GM18907 (cell line): ENCODE measurements around the gene DNASE1.
"Not testable (repeated sequence)": the region's sequence is repeated elsewhere in the genome, so short reads cannot be mapped to it uniquely, and the experiment has no call there.

Experiments used
- ATAC-seq: cut with Tn5 transposase; IDR thresholded peaks from one replicate; pipeline ENCODE4 v1.9.1; 2021; ENCODE audit warnings: mild to moderate bottlenecking, moderate library complexity; ENCODE audit not compliant: unreplicated experiment

Gene DNASE1

DNA sequence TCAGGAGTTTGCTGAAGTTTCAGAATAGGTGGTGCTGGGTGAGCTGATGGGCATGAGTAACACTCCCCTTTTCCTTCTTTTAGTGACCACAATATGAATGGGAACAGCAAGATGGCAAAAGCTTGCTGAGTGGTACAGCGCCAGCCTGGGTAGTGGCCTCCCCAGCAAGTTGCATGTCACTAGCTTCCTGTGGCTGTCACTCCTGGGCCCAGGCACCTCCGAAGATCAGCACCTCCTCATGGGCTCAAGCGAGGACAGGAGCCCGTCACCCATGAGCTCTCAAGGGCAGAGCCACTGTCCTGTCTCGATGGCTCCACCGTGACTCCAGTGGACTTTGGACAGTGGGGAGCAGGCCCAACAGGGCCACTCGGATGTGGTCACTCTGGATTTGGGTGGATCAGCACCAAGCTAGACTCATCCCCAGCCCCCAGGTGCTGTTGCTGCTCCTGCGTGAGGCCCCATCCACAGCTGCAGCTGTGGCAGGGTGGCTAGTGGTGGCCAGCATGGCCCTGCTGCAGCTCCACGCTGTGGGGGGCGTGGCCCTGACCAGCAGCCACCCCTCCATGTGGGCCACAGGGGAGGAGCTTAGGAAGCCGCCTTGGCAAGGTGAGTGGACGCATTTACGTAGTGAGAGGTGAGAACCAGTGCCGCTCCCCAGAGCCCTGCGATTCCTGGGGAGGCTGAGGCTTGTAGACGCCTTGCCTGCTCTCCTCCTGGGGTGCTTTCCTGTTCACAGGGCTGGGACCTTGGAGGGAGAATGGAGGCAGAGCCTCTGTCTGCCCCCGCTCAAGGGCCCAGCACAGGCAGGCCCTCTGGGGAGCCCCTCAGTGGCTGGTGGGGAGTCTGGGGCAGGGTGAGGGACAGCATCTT lies 13.6 kb upstream of the DNASE1 start:
- ATAC-seq = no peak

DNA sequence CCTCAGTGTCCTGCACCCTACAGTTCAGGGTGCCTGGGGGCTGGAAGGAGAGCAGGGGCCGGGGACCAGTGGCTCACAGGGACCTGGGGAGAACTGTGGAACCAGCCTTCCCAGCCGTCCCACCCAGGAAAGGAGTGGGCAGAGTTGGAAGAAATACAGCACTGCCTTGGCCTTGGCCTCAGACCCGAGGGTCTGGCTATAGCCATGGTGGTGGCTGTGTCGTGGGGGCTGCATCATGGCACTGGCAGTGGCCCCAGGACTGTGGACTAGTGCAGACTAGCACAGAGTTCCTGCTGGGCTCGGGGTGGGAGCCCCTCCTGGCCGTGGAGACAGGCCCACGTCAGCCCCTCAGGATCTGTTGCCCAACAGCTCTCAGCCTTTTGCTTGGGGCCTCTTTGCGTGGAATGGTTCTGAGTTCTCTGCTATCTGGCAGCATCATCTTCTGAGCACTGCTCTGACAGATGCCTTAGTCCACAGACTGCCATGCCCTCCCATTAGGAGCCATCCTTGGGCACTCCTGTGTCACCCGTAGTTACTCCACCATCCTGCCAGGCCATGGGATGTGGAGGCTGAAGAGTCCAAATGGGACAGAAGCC lies 12.6 kb upstream of the DNASE1 start:
- ATAC-seq = no peak

DNA sequence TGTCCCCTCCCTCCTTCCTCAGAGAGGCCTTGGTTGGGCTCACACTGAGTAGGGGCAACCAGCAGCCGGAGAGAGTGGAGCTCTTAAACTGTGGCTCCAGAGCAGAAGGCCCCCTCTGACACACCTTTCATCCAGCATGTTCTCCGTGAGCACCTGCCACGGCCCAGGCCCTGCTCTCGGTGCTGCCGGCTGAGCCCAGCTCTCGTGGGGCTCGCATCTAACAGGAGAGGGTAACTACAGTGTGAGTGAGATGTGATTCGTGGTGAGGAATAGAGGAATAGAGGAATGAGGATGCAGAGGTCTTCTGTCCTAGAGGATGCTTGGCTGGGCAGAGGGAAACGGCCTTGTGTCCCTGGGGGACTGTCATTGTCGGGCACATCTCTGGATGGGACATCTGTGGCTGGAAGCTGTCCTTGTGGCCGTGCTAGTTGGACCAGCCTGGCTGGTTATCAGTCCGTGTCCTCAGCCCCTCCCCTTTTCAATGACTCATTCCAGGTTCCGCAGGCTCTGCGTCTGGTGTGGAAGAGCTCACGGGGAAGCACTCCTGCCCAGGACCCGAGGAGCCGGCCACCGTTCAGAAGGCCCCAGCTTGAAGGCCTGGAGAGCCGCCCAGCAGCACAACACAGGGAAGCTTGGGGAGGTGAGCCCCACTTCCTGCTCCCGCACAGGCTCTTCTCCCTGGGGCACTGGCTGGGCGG lies 11.9 kb upstream of the DNASE1 start:
- no peak for ATAC-seq

DNA sequence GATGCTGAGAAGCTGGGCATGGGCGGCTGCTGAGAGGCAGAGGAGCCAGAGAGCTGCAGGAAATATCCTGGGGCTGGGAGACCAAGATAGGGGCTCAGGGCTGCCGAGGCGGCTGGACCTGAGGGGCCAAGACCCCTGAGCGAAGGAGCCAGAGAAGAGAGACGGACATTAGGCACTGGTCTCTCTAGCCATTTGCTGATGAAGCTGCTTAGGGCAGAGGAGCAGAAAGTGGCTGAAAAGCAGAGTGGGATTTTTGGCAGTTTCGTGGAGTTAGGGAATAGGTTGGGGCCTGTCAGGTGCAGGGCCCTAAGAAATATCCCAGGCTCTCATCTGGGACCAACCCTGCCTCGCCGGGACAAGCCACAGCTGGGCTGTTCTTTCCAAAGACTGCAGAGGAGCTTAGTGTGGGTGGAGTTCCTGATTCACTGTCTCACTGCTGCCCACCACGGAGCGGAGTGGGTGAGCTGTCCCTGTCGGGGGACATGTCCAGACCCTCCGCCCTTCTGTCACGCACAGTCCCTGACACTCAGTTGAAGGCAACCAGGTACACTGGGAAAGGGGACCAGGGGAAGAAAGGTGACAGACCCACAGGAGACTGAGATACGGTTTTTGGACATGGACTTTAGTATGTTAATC lies 11.3 kb upstream of the DNASE1 start:
- no peak for ATAC-seq

DNA sequence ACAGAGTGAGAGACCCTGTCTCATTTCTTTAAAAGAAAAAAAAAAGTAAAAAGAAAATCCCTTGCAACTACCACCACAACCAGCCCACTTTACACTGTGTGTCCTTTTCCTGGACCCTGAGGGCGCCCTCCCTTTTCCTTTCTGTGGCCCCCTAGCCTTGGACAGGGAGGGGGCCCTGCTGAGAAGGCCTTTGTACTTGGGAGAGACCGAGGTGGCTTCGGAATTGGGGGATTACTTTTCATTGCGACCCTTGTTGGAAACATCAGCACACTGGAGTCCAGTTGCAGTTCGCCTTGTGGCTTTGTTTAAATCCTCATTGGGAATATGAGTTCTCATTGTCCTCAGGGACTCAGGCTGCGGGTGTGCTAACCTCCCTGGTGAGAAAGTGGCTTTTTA lies 9.4 kb upstream of the DNASE1 start:
- ATAC-seq = no peak

DNA sequence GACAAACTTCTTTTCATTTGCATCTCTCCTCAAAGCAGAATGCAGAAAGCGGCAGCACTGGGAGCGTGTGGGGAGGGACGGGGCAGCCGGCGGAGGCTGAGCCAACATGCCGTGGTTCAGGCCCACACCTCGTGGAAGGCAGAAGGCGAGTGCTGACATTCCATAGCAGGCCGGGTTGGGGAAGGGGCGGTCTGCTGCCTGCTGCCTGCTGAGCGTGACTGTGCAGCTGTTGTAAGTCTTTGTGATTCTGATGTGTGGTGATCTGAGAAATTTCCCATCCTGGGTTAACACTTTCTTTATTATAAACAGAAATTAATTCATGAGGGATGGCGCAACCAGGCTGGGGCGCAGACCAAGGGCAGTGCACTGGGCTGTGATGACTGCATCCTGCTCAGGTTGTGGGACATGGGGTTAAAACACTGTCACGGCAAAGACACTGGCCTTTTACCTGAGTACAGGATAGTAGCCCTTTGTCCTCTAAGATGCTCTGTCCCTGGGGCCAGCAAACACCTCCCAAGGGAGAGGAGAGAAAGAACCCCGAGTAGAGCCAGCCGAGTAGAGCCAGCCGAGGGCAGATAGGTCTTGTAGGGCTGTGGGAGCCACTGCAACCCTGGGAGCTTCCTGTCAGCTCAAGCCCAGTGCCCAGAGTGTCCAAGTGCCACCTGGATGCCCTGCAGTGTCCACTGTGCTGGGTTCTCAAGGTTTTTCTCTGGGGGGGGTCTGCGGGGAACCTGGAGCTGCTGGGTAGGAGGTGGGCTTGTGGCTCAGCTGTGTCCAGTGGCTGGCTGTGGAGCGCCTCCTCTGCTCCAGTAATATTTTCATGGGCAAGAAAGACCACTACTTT lies 8.8 kb upstream of the DNASE1 start:
- no peak for ATAC-seq

DNA sequence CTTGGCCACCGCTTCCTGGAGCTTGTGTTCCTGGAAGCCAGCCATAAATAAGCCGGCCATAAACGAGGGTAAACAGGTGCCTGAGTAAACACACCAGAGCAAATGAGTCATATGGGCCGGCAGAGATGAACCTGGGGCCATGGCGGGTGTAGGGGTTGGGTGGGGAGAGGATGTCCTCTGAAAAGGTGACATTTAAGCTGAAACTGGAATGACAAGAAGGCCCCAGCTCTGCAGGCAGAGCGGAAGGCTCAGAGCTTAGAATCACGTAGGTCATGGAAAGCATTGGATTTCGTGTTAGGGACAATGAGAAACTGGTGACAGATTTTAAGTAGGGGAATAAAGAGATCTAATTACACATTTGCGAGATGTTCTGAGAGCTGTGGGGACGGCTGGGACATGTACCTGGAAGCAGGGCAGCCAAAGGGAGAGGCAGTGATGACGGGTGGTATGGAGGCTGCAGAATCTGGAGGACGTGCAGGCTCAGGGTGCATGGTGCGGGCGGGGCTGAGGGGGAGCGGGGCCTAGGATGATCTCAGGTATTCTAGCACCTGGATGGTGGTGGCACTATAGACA lies 8.1 kb upstream of the DNASE1 start:
- ATAC-seq = no peak

DNA sequence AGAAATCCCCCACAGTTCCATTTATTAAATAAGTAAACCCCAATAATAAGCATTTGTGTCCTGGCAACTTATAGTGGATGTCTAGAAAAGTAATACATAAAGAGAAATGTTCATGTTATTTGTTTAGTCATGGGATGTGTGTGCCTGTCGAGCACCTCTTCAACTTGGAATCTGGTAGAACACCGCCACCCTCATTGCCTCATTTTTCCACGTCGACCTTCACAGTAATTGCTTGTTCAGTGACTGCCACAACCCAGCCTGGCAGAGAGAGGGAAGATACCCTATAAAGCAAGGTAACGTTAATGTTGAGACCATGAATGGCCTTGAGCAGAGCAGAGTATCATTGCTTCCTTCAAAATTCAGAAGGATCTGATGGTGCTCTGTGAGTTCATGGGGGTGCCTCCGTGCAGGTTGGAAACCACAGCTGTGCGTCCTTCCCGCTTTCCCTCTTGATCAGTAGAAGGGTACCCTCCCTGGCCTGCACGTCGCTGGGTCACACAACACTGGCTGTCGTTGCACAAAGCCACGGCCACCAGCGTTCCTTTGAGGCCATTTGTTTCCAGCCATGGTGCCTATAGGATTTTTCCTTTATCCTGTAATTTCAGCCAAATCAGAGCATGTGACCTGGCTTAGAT lies 3.7 kb upstream of the DNASE1 start:
- ATAC-seq = no peak

DNA sequence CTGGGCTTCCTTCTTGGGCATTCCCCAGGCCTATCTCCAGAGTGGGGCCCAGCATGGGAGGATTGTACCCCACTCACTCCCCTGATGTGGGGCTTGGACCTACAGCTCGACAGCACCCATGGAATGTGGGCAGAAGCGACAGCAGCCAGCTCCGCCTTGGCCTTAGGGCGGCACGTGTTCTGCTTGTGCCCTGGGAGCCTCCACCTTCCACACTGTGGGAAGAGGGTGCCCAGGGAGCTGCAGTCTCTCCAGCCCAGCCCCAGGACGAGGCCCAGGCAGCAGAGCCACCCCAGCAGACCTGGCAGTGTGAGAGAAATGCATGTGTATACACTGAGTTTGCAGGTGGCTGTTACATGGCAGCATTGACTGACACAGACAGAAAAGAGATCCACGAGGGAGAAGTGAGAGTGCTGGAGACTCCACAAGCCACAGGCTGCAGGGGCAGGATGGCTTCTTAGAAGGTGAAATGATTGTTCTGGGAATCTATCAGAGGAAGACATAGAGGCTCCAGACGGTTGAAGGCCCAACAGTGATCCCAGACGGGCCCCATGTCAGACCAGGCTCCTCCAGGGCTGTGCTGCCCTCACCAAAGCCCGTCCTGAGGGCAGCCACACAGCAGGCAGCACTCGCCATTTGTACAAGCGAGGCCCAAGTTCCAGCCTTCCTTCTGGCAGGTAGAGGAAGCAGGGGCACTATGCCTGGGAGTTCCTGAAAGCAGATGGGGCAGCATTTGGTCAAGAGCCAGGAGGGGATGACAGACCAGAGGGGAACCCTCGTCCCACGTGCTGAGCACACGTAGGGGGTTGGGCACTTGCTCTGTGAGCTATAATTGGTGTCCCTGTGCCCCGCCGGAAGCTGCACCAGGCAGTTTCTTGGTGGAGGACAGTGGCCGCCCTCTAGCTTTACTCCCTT lies 2.8 kb upstream of the DNASE1 start:
- no peak for ATAC-seq

DNA sequence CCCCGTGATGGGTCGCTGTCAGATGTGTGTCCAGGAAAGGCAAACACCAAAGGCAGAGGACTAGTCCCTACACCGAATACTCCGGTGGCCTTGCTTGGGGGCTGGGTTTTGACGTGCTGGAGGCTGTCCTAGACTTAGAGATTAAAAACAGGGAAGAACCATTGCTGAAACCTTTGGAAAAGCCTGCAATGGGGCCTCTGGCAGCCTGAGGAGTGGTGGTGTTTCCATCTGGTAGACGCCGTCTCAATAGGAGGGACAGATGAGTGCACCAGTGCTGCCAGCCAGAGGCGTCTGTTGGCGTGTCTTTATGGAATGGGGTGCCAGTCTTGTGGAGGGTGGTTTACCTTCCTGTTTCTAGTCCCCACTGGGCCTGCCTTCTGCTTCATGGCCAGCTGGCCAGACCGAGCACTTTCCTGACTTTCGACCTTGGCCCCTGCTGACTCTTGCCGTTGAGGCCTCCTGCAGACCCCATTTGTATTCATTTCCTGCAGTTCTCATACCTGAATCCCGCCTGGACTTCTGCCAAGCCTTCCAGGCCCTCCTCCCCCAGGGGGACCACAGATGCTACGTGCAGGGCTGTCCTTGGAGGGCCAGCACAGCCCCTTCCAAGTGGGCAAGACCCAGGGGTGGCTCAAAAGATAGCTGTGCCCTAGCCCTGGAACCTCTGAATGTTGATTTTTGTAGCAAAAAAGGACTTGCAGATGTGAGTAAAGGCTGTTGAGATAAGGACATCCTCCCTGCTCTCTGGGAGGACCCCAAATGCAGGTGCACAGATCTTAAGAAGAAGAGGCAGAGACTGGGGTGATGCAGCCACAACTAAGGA lies 1.9 kb upstream of the DNASE1 start:
- no peak for ATAC-seq

DNA sequence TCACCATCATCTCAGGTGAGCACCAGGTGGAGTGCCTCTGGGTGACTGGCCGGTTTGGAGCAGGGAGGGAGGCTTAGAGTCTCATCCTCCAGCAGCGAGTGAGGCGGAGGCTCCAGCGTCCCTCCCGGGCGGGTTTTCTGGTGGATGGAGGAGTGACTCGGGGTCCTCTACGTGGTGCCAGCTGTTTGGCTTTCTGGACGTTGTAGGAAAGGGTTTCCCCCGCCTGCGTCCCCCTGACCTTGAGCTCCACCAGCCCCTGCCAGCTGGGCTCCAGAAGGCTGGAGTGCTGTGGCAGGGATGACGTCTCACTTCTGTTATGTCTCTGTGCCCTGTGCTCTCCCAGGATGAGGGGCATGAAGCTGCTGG lies 522 bp downstream of the DNASE1 start:
- no peak for ATAC-seq

DNA sequence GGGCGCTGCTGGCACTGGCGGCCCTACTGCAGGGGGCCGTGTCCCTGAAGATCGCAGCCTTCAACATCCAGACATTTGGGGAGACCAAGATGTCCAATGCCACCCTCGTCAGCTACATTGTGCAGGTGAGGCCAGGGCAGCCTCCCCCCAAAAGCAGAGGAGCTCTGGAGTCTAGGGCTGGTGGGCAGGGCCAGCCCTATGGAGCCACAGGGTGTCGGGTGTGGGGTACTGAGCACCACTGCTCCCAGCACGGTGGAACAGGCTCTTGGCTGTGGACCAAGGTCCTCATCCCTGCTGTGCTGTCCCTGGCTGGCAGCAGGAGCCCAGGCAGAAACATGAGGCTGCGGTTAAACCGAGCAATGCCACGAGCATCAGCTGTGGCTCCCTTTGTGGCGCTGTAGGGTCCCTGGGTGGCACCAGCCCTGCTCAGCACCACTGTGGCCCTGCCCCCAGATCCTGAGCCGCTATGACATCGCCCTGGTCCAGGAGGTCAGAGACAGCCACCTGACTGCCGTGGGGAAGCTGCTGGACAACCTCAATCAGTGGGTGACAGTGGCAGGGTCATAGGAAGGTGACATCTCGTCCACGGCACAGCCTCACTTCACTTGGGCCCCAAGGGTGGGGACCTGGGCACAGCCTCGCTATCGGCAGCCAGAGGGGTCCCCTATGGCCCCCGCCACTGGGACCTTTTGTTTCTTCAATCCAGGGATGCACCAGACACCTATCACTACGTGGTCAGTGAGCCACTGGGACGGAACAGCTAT lies 1.1 kb downstream of the DNASE1 start:
- ATAC-seq = no peak

DNA sequence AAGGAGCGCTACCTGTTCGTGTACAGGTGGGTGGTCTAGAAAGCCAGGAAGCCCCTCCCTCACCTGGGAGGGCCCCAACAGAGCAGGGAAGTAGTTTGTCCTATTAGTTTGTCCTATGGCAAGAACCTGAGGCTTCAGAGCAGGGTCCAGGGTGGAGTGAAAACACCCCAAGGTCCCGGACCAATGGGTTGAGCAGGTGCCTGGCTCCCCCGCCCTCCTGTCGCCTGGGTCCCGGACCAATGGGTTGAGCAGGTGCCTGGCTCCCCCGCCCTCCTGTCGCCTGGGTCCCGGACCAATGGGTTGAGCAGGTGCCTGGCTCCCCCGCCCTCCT lies 1.6 kb downstream of the DNASE1 start:
- not testable (repeated sequence) for ATAC-seq

DNA sequence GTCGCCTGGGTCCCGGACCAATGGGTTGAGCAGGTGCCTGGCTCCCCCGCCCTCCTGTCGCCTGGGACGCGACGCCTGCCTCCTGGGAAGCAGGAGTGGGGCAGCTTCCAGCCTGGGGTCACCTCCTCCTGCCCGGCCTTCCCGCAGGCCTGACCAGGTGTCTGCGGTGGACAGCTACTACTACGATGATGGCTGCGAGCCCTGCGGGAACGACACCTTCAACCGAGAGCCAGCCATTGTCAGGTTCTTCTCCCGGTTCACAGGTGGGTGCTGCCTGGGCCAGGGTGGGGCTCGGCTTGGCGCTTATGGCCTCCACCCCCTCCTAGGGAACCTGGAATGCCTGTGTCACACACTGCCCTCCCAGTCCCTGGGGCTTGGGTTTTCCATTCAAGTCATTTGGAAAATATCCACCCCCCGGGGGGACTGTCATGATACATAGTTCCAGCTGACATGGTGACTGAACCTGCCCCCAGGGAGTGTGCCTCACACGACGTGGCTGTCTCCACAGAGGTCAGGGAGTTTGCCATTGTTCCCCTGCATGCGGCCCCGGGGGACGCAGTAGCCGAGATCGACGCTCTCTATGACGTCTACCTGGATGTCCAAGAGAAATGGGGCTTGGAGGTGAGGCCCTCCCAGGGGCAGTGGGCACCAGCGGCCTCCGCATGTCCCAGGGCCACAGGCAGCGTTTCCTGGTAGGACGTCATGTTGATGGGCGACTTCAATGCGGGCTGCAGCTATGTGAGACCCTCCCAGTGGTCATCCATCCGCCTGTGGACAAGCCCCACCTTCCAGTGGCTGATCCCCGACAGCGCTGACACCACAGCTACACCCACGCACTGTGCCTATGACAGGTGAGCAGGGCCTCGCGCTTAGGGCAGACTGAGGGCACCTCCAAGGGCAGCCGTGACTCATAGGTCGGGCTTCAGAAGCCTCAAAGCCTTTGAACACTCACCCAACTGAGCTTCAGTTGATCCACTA lies 2.3 kb downstream of the DNASE1 start:
- no peak for ATAC-seq

DNA sequence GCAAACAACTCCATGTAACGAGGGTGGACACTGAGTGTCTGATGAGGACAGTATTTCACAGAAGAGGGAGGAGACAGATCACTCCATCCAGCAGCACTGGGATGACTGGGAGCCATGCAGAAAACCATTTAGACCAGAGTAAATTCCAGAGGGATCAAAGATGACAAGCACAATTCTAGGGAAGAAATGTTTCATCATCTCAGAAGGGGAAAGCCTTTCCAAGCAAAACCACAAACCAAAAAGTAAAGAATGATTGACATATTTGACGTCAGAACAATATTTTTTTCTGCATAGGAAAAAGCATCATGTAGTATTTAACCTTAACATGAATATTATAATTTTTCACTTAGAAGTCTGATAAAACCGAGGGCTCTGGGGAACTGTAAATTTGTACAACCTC lies 4.8 kb downstream of the DNASE1 start:
- ATAC-seq = no peak

DNA sequence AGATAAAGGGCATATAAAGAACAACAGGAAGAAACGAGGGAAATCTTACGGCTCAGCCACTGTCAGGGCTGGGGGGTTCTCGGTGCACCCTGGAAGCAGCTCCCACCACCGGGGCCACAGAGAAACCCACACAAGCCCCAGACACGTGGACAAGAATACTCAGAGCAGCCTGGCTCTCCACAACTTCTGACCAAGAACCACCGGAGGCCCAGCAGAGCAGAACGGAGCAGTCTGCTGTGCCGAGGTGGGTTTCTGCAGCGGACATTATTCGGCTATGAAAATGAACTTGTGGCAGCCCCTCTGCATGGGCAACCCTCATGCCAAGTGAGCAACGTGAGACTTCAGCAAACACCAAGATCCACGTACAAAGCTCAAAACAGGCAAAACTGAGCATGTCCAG lies 6.8 kb downstream of the DNASE1 start:
- ATAC-seq = no peak
